ENCODE results near the gene BCOR.

BCOR gene

DNA sequence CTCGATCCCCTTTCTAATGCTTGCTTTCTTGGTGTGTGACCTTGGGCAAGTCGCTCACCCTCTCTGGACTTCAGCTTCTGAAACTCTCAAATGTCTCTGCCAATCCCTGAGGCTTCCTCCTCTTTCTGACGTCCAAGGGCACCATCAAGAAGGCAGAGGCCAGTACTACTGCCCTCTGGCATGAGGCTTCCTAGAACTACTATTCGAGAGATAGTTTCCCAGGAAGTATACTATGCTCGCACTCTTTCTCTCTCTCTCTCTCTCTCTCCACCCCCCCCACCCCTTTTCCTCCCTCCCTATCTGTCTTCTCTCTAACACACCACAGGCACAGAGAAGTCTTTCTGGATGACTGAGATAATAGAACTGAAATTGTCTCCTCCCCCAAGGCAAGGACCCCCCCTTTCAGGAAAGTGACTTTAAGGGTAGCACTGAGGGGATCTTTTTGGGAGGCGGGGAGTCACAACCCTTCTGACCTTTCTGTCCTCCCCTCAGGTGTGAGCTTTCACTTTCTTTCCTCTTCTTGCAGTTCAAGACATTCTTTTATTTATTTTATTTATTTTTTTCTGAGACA lies 20.0 kb upstream of the BCOR start:
- H3K4me3 ChIP-seq (ENCODE audit: low read depth, low read length): no peak overlapping the region
- TF ChIP-seq CTCF (IDR thresholded peaks at IDR 0.05; ENCODE audit: low read depth, low read length): no peak
- DNase-seq (ENCODE audit: low read depth, low spot score): no peak
- in situ Hi-C loops (cut with HindIII; ENCODE audit: low sequenced_read_pairs): no loop called here

DNA sequence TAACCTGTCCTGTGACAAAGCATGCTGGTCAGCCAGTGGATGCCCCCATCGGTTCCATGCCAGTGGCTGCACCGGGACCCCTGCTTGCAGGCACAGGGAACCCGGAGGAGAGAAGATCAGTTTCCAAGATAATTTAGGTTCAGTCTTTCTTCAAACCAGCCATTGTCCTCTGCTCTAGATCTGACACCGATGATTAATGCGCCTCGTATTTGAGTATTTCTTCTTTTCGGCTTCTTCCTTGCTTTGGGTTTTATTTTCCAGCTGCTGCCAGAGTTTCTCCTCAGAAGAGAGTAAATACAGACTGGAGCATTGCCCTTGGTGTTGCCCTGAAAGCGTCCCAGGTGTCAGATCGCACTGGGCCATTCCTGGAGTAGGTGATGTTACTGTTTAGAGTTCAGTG lies 19.2 kb upstream of the BCOR start:
- in situ Hi-C loops (cut with HindIII; ENCODE audit: low sequenced_read_pairs): no loop called here
- no peak overlapping the region for H3K4me3 ChIP-seq (ENCODE audit: low read depth, low read length)
- no peak for DNase-seq (ENCODE audit: low read depth, low spot score)
- no peak for TF ChIP-seq CTCF (IDR thresholded peaks at IDR 0.05; ENCODE audit: low read depth, low read length)

GRCh38 chrX:40112996-40113395 lies 15.2 kb upstream of the BCOR start:
- no peak for DNase-seq (ENCODE audit: low read depth, low spot score)
- in situ Hi-C loops (cut with HindIII; ENCODE audit: low sequenced_read_pairs): no loop called here
- TF ChIP-seq CTCF (IDR thresholded peaks at IDR 0.05; ENCODE audit: low read depth, low read length): no peak
- no peak overlapping the region for H3K4me3 ChIP-seq (ENCODE audit: low read depth, low read length)

DNA sequence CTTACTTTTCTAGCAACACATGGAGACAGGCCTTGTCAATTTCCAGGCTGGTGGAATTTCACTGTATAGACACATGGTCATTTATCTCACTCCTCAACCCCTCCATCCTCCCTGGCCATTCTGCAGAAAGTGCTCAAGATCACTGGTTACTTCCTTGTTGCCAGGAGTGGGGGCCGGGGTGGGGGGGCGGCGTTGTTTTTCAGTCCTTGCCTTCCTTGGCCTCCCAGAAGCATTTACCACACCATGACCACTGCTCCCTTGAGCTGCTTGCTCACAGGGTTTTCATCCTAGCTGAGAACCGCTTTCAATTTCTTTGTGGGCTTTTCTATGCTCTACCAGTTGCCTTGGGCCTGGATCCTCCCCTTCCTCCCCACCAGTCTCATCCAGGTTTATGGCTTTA lies 14.1 kb upstream of the BCOR start:
- in situ Hi-C loops (cut with HindIII; ENCODE audit: low sequenced_read_pairs): no loop called here
- no peak for TF ChIP-seq CTCF (IDR thresholded peaks at IDR 0.05; ENCODE audit: low read depth, low read length)
- DNase-seq (ENCODE audit: low read depth, low spot score): no peak
- no peak overlapping the region for H3K4me3 ChIP-seq (ENCODE audit: low read depth, low read length)

- in situ Hi-C loops (cut with HindIII; ENCODE audit: low sequenced_read_pairs): no loop called here
These were observed 11.7 kb upstream of the BCOR start for GRCh38 chrX:40109288-40110008.

DNA sequence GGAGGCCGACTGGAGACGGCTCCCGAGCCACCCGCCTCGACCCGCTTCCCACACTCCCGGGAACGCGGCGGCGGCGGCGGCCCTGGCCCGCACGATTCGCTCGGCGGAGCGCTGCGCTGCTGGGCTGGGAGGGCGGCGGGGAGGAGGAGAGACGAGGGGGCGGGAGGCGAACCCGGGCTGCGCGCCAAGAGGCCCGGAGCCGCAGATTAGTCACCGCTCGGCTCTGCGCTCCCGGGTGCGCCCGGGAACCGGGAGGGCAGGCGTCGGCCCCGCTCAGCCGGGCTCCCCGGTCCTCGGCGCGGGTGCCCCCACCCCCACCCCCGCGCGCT lies 11.2 kb upstream of the BCOR start:
- H3K4me3 ChIP-seq (ENCODE audit: low read depth, low read length): peak overlapping the region; percentile 37
- DNase-seq (ENCODE audit: low read depth, low spot score): peak; percentile 80
- TF ChIP-seq CTCF (IDR thresholded peaks at IDR 0.05; ENCODE audit: low read depth, low read length): no peak
- in situ Hi-C loops (cut with HindIII; ENCODE audit: low sequenced_read_pairs): no loop called here

More at GRCh38 chrX:40109288-40110008, 11.7 kb upstream of the BCOR start:
- DNase-seq (ENCODE audit: low read depth, low spot score): peak; percentile 69
- no peak for TF ChIP-seq CTCF (IDR thresholded peaks at IDR 0.05; ENCODE audit: low read depth, low read length)
- peak overlapping the region; percentile 37 for H3K4me3 ChIP-seq (ENCODE audit: low read depth, low read length)

Data from astrocyte of the spinal cord (primary cell).